ENCODE results near the gene GPX7.

DNA sequence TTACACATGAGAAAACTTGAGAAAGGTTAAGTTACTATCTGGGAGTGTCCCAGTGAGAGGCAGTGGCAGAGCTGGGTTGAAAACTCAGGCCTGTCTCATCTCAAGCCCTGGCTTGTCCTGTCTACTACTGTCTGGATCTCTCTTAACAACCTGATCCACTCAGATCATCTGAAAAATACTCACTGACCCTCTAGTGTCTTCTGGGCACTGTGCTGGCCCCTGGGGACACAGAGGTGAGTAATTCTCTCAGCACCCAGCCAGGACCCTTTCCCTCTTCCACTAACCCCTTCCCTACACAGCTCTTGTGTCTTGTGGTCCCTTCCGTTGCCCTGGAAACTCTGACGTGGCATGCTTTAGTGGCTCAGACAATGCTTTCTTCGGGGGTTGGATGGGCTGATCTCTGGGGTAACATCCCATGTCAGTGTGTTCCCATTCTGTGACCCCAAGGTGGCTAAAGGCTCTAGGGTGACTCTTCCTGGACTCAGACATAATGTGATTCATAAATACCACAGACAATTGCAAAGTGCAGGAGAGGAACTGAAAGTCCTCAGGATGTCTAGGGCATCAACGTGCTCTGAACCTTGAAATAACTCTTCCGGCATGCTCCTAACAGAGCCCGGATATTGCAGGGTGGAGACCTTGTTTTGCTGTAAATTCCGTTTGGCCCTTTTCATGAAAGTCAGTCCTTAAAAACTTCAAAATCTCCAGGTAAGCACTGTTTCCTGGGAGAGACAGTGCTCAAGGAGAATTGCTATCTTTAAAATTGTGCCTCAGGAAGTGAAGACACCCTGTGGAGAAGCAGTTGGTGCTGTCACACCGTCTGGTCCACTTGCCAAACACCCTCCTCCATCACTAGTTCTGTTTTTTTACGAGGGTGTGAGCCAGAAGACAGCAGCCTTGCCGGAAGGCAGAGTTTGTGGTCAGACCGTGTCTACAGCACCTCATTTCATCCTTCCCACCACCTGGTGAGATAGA, 34.8 kb downstream of the GPX7 start:
- no peak for TF ChIP-seq POLR2A (IDR thresholded peaks at IDR 0.05; ENCODE audit: low read length)
- no peak for TF ChIP-seq GATA1 (IDR thresholded peaks at IDR 0.05; ENCODE audit: low read depth, low read length)
